HG03457 (cell line): ENCODE results near the gene PCSK6.
"Not testable (repeated sequence)": the region's sequence is repeated elsewhere in the genome, so short reads cannot be mapped to it uniquely, and the experiment has no call there.

Experiments used
- ATAC-seq: cut with Tn5 transposase; IDR thresholded peaks from one replicate; pipeline ENCODE4 v1.9.1; 2021; ENCODE audit warnings: moderate number of reproducible peaks; ENCODE audit not compliant: unreplicated experiment

PCSK6 gene

DNA sequence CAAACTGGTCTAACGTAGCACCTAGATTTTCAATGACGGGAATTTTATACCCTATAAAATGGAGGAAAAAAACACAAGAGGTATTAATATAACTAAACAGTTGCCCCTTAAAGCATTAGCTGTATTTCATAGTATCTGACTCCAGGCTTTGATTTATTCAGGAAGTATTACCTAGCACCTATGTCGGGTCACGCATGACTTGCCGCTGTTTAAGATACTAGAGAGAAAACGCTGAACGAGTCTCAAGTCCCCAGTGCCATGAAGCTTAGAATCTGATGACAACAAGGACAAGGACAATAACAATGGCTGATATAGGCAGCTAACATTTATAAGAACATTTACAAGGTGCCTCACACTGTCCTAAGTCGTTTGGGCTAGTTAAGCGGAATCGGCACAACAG is 196.4 kb downstream of the PCSK6 start:
- ATAC-seq, result no peak

DNA sequence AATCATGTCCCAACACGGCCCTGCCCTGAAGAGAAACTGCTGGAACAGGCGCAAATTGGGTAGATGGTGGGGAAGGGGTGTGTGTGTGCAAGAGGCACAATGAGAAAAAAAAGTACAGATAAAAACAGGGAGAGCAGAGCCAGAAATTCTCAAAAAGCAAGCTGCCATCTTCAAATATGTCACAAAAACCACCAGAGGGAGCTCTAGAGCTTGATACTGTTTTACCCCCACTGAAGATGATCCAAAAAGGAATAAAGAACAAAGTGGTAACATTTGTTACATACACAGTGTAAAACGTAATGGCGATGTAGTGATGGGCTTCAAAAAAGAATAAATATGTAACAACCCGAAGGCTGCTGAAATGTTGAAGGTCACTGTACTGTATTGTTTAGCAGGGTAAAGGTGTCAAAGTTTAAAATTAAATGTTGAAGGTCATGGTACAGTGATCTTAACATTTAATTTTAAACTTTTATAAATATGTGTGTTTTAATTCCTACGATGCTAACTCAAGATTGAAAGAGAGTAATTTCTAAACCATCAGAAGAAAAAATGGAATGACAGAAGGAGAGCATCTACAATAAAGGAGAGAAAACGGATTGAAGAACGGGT is 200.5 kb downstream of the PCSK6 start:
- no peak for ATAC-seq

DNA sequence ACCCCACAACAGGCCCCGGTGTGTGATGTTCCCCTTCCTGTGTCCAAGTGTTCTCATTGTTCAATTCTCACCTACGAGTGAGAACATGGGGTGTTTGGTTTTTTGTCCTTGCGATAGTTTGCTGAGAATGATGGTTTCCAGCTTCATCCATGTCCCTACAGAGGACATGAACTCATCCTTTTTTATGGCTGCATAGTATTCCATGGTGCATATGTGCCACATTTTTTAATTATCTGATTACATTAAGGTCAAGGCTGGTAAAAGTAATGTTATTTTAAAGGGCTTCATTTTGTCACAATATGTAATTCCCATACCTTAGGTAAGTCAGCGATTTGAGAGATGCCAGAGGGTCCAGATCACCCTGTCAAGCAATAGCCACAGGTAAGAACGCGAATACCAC is 202.2 kb downstream of the PCSK6 start:
- not testable (repeated sequence) for ATAC-seq

DNA sequence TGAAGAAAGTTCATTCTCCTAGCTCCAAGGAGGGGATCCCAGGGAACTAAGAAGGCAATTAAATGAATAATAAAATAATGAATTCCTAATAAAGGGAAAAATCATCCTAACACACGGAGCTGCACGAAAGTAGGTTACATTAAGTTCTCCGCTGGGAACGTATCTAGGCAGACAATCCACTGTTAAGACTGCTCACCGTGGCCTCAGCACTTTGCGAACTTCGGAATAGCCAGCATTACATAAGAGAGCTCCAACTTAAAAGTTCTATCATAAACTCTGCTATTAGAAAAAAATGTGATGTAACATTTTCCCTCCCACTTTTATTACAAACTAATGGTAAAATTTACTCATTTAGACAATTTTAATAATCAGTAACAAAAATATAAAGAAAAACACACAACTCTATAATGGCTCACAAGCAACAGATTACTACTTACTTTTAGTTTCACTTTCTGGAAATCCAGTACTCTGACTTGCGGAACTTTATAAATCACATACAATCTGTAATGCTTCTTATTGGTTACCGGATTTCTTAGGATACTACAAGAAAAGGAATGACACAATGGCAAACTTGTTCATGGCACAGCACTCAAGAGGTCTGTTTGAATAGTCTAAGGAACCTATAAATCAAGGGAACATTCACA is 202.9 kb downstream of the PCSK6 start:
- no peak for ATAC-seq

DNA sequence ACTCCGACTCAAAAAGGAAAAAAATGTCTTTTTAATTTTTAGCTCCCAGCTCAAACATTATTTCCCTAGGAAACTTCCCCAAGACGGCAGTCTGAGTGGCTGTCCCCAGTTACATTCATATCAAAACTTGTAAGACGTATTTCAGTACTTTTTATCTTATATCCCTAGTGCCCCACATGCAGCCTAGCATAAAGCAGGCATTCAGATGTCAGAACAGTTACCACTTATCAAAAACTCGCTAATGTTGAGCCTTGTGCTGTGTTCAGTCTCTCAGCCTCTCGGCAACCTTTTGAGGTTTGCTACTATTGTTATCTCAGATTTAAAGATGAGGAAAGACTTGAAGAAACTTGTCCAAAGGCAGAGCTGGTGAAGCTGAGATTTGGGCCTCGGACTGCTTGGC is 205.6 kb downstream of the PCSK6 start:
- no peak for ATAC-seq

DNA sequence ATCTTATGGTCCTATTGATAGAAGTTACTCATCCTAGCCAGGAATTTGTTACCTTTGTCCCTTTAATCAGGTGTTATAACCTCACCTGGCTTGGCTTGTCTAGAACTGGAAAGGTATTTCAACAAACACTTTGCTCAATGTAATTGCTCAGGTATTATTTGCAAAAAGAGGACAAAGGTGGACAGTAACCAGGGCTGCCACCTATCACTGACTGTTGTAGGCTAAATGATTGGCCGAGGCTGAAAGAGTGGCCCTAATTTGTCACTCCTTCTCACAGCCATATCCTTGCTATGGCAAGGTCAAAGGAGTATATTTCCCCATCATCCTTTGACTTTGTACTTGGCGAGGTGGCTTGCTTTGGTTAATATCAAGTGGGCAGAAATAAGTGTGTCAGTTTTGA is 209.5 kb downstream of the PCSK6 start:
- no peak for ATAC-seq

DNA sequence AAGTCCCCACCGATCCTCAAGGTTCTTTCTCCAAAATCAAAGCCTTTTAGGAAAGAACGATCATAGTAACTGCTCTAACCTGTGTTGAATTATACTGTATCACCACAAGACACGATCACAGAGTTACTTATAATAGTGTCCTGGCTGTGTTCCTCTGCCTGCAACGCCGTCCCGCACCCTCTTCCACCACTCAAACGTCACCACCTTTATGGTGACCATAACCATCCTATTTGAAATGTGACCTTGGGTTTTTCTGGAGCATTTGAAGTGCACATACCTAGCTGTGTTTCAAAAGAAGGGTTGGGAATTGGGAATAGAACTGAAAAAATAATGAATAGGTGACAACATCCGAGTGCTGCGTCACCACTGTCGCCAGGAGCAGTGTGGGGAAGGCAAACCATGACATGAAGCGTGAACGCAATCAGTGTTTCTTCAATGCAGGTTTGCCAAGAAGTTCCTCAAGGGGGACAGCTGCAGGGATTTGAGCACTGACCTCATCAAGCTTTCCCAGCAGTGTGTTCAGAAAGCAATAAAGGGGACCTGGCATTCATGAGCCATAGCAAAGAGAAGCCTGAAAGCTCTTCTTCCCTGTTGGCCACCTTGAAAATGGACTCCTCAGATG is 211.5 kb downstream of the PCSK6 start:
- no peak for ATAC-seq

DNA sequence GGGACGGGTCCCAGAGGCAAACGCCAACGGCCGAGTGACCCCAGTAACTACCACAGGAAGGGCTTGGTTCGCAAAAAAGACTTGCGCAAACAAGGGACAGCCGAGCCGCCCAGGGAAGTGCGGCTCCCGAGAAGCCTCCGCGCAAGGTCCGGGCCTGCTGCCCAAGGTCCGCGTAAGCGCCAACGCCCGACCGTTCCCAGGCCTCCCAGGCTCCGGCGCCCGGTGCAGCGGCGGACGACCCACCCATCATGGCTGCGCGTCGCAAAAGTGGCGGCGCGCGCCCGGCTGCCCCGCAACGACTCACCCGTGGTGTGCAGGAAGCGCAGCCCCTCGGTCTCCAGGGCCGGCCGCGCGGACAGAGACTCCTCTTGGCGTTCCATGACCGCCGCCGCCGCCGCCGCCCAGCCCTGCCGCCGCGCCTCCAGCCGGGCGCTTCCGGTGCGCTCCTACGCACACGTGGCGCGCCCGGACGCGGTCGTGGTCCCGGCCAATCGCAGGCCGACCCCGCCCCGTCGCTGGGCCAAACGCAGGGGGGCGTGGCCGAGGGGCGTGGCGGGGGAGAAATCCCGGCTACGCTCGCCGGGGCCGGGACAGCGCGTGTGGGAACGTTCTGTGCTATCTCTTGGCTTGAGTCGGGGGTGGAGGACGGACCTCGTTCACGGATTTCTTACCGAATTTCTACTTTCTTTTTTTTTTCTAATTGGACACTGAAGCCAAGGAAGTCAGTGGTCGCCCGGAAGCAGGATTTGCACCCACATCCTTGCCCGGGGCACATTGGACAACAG is 212.3 kb downstream of the PCSK6 start, which contains the start of gene SELENOS:
TSS of gene SELENOS (minus strand) at position 448 of the 785 bp plus-strand sequence. CDS start at position 380, 68 bp downstream.
- peak; percentile 83 for ATAC-seq

DNA sequence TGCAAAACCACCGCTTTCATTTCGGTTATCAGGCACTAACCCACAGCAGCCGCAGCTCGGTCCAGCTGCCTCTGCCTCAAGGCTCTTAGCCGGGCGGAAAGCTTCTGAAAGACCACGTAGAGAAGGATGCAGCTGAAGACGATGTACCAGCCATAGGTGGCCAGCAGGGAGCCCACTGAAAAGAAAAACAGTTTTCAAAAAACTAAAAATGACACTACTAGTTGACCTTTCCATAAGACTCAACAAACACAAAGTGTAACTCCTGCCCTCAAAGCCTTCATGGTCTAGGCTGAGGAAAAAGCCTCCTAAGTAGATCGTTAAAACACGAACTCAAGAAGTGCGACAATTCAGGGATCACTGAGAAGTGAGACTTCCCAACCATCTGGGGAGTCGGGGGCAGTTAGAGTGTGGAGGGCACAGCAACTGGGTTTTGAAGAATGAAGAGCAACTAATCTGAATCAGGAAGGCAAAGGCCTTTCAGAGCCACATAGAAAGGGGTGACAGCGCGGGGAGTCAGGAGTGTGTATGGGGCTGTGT is 212.9 kb downstream of the PCSK6 start:
- peak; percentile 0 for ATAC-seq

DNA sequence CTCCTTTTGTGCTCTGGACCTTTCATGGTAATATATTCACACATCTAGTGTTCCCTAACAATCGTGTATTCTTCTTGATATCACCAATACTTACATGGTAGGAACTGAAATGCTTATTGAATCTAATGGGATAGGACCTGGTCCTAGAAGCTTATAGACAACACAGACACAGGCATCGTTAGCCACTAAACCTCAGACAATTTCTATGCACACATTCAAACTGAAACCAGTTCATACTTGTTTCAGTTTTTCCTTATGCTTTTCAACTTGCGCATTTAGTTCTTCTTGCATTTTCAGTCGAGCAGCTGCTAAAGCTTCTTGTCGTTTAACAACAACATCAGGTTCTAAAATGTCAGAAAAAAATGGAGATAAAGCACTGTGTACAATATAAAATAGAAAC is 214.5 kb downstream of the PCSK6 start:
- no peak for ATAC-seq

DNA sequence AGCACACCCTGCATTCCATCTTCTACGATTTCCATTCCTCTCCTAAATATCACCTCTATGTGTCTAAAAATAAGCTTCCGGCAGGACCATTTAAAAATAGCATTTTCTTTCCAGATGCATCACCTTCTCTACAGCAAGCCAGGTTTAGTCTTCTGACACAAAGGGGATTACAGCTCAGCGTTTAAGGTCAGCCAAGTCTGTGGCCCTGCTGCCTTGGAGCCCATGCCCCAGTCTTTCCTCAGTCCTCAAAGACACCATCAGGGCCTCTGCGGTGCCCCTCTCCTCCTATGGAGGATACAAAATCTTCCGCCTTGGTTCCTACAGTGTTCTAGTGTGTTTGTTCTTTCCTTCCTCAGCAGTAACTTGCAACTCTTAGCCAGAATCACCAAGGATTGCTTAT is 216.0 kb downstream of the PCSK6 start:
- ATAC-seq, result no peak

DNA sequence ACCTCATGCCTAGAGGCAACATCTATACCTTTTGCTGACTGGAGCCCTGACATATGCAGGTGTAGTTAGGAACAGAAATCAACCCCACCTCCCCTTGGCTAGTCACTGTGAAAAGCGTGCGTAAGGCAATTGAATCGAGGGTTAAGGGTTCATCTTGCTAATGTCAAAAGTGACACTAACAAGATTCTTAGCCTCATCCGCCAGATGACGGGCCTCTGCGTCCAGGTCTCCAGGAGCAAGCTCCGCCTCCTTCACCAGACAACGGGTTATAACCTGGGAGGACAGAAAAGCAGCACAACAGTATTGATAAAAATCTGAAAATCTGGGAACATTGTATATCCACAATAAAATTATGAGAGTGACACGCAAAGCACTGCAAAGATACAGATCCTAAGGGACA is 216.9 kb downstream of the PCSK6 start:
- ATAC-seq, result no peak

DNA sequence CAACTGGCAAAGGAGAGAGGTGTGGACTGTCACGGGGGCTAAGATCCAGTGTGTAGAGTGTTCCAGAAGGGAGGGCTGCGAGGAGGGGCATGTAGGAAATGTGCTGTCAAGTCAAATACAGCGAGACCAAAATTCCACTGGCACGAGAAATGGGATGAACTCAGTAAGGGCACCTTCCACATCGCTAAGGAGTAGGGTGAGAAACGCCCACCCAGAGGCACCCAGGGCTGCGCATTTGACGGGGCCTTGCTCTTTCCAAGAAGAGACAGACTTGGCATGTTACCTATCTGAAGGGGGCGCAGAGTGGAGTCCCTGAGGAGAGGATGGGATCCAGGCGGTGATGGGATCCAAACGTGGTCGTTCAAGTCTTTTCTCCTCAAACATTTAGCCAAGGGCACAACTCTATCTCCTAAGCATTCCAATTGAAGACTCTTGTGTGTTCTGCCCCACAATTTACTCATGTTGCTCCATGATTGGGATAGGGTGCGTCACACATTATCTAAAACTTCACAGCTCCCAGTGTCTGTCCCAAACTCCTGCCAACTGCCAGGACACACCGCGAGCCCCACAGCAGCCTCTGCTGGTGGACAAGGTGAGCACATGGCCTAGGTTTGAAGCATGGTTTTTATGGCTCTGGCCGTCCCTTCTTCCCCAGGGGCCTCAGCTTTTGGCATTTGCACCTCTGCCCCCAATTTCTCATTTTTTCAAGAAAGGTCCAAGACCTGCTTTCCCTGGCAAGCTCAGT is 219.9 kb downstream of the PCSK6 start:
- ATAC-seq, result no peak

DNA sequence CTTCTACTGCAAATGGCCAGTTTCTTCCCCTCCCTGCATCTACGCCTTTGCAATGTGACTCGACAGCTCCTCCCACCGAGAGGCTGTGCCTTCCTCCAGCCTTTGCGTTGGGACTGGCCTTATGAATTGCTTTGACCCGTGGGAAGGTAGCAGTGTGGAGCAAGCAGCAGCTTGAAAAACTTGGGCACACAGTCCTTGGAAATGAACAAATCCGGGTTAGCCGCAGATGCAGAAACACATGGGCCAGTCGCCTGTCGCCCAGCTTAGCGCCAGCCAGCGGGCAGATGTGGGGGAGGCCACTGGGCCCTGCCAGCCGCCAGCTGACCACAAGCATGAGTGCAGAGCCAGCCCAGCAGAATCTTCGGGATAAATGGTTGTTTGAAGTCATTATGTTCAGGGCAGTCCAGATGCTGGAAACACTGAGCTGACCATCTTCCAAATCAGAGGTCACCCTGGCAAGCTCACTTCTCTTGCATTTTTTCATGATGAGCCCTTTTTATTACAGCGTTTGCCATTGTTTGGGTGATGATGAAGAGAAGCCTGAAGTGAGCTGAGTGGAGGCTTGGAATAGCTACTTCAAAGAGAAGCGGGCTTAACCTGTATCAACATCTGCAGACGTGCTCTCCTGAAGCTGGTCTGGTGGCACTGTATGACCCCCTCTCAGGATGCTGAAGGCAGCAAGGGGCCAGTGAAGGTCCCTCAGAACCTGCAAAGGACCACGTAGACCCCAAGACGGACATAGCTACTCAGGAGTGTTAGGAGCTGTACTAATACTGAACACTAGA is 222.0 kb downstream of the PCSK6 start:
- ATAC-seq, result no peak

DNA sequence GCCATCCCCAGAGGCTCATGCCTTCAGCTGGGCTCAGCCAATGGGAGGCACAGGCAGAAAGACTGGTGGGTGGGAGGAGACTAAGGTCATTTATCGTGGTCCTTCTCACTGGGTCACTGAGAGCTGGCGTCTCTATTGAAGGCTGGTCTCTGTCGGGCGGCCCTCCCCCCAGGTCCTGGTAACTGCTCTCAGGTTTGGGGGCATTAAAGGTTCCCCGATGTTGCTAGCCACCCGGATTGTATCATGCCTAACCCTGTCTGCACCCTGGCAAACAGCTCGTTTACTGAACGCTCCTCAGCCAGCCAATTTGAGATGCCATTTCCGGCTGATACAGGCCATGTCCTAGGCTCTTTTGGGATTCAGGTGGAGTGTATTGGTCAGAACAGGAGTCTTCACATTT is 222.7 kb downstream of the PCSK6 start:
- ATAC-seq, result no peak

DNA sequence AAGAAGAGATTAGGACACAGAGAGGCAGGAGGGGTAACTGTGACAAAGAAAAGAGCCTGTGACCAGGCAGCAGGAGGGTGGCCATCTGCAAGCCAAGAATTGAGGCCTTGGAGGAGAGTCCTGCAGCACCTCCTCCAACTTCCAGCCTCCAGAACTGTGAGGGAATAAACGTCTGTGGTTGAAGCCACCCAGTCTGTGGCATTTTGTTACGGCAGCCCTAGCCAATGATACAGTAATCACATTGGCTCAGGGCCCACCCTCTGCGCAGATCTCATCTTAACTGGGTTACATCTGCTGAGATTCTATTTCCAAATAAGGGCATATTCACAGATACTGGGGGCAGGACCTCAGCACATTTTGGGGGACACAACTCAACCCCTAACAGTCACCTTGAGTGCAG is 223.5 kb downstream of the PCSK6 start:
- ATAC-seq, result no peak

DNA sequence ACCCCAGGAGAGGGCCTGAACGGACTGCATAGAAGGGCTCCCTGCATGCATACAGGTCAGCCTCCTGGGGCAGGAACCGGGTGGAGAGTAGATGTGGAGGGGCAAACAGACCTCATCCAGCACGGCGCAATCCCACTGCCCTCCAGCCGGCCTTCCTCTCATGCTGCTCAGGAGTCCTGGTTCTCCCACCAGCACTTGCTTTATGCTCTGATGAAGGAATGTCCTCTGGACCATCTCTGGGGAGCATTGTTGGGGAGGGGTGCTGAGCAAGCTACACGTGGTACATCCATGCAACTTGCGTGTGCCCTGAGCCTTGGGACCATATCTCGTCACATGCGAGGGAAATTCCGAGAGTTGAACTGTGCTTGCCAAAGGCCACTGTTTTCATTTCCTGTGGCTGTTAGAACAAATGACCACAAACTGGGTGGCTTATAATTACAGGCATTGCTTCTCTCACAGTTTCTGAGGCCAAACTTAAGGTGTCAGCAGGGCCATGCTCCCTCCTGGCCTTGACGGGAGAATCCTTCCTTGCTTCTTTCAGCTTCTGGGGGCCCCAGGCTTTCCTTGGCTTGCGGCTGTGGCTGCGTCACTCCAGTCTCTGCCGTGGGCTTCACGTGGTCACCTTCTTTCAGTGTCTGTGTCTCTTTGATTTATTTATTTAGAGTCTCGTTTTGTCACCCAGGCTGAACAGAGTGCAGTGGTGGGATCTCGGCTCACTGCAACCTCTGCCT is 224.4 kb downstream of the PCSK6 start:
- no peak for ATAC-seq

DNA sequence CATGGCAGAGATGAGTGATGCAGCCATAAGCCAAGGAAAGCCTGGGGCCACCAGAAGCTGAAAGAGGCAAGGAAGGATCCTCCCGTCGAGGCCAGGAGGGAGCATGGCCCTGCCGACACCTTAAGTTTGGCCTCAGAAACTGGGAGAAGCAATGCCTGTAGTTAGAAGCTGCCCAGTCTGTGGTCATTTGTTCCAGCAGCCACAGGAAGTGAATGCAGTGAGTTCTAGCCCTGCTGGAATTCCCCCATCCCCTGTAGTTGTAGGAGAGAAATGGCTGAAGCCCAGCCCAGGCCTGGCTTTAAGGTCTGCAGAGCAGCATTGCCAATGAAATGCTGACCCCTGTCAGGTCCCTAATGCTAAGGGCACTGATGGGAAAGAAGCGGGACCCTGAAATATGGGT is 225.5 kb downstream of the PCSK6 start:
- peak; percentile 42 for ATAC-seq

DNA sequence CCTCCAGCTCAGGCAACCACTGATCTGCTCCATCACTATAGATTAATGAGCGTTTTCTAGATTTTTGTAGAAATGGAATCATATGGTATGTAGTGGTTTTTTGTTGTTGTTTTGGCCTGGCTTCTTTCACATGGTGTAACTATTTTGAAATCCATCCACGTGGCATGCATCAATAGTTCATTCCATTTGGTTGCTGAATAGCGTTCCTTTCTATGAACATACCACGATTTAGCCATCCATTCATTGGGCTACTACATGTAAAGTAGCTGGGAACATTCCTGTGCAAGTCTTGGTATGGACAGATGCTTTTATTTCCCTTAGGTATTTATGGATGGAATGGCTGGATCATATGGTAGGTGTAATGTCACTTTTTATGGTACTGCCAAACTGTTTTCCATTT is 227.0 kb downstream of the PCSK6 start:
- no peak for ATAC-seq
